Measurements from ENCODE around the gene GTF2IRD1. TPM values are rescaled to one million over a fixed set of nuclear protein-coding genes. Genes with fewer than 3 reads are reported as not detected.
A peak's percentile ranks its signal among the peaks of the same experiment; 100 is the strongest.

GTF2IRD1 gene
- total RNA-seq, 1 donor from 2014 or later, result 80.8 TPM

GRCh38 chr7:74598558-74598957 lies 144.9 kb downstream of the GTF2IRD1 start:
- Mint-ChIP-seq H3K27ac (no peak overlapping the region), H3K4me3 (no peak overlapping the region), H3K27me3 (ENCODE audit: low read depth) (no peaks in the 10 kb centered on the region), H3K36me3 (peaks cover 29% of the 10 kb centered on the region), H3K4me1 (no peaks in the 10 kb centered on the region), H3K9me3 (no peaks in the 10 kb centered on the region)
- TF ChIP-seq CTCF (IDR thresholded peaks at IDR 0.05; ENCODE audit: unreplicated experiment), result no peak
- DNase-seq (ENCODE audit: low spot score in 2 of 2, unreplicated experiment in 2 of 2), result no peak

GRCh38 chr7:74599244-74599643 lies 145.5 kb downstream of the GTF2IRD1 start:
- no peak for DNase-seq (ENCODE audit: low spot score in 2 of 2, unreplicated experiment in 2 of 2)
- H3K36me3 Mint-ChIP-seq, result peaks cover 29% of the 10 kb centered on the region
- H3K4me1 Mint-ChIP-seq, result no peaks in the 10 kb centered on the region
- no peaks in the 10 kb centered on the region for H3K27me3 Mint-ChIP-seq (ENCODE audit: low read depth)
- H3K9me3 Mint-ChIP-seq, result no peaks in the 10 kb centered on the region
- TF ChIP-seq CTCF (IDR thresholded peaks at IDR 0.05; ENCODE audit: unreplicated experiment), result no peak
- no peak overlapping the region for H3K27ac Mint-ChIP-seq
- no peak overlapping the region for H3K4me3 Mint-ChIP-seq

GRCh38 chr7:74604326-74605020 lies 150.8 kb downstream of the GTF2IRD1 start:
- no peak for DNase-seq (ENCODE audit: low spot score in 2 of 2, unreplicated experiment in 2 of 2)
- Mint-ChIP-seq H3K4me1 (peaks cover 6% of the 10 kb centered on the region), H3K27ac (peak overlapping the region; percentile 41), H3K9me3 (no peaks in the 10 kb centered on the region), H3K36me3 (peaks cover 26% of the 10 kb centered on the region), H3K27me3 (ENCODE audit: low read depth) (no peaks in the 10 kb centered on the region), H3K4me3 (no peak overlapping the region)
- no peak for TF ChIP-seq CTCF (IDR thresholded peaks at IDR 0.05; ENCODE audit: unreplicated experiment)

GRCh38 chr7:74606101-74606908 lies 152.6 kb downstream of the GTF2IRD1 start:
- Mint-ChIP-seq H3K36me3 (peaks cover 19% of the 10 kb centered on the region), H3K9me3 (no peaks in the 10 kb centered on the region), H3K27ac (peak overlapping the region; percentile 61), H3K27me3 (ENCODE audit: low read depth) (no peaks in the 10 kb centered on the region), H3K4me1 (peaks cover 8% of the 10 kb centered on the region), H3K4me3 (peak overlapping the region; percentile 60)
- DNase-seq (ENCODE audit: low spot score in 2 of 2, unreplicated experiment in 2 of 2), result peak in 1 of 2 experiments; percentile 47
- no peak for TF ChIP-seq CTCF (IDR thresholded peaks at IDR 0.05; ENCODE audit: unreplicated experiment)

GRCh38 chr7:74606909-74607510 lies 153.3 kb downstream of the GTF2IRD1 start:
- peak overlapping the region; percentile 60 for H3K4me3 Mint-ChIP-seq
- no peak overlapping the region for H3K27ac Mint-ChIP-seq

More at GRCh38 chr7:74606909-74607510, 153.3 kb downstream of the GTF2IRD1 start:
- Mint-ChIP-seq H3K4me1 (peaks cover 8% of the 10 kb centered on the region), H3K27me3 (ENCODE audit: low read depth) (no peaks in the 10 kb centered on the region), H3K9me3 (no peaks in the 10 kb centered on the region), H3K36me3 (peaks cover 18% of the 10 kb centered on the region)
- TF ChIP-seq CTCF (IDR thresholded peaks at IDR 0.05; ENCODE audit: unreplicated experiment), result no peak
- no peak for DNase-seq (ENCODE audit: low spot score in 2 of 2, unreplicated experiment in 2 of 2)

Data from mesothelial cell of epicardium (in vitro differentiated cells).